Measurements from ENCODE around the gene PRDM16. TPM values are rescaled to one million over a fixed set of nuclear protein-coding genes. Genes with fewer than 3 reads are reported as not detected.

Gene PRDM16
- total RNA-seq, 1 experiment from 2014 or later, result 22.3 TPM

DNA sequence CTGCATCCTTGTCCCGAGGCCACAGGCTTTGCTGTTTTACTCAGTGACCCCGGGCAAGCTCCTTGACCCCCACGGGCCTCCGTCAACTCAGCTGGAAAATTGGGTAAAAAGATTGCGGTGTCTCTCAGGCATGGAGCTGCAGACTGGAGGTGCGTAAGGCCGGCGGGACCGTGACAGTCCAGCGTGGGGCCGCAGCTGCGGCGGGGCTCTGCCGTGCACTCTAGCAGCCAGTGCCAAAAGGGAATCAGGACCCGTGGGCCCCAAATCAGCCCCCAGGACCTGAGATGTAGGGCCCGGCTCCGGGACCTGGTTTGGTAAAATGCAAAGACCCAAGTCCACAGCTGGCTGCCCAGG lies 158.3 kb downstream of the PRDM16 start:
- Histone ChIP-seq H3K27me3 (ENCODE audit: control insufficient read depth, insufficient read depth, low read length) (no peaks in the 10 kb centered on the region), H3K4me1 (ENCODE audit: control insufficient read depth, insufficient read depth, low read length) (peaks cover 4% of the 10 kb centered on the region), H3K4me3 (ENCODE audit: low read depth in 2 of 2, low read length in 2 of 2) (no peak overlapping the region), H3K9me3 (ENCODE audit: control insufficient read depth, insufficient read depth, low read depth, low read length) (no peaks in the 10 kb centered on the region), H3K27ac (ENCODE audit: low read length) (no peak overlapping the region), H3K36me3 (ENCODE audit: control insufficient read depth, insufficient read depth, low read length) (no peaks in the 10 kb centered on the region)
- ATAC-seq (no peak), DNase-seq (ENCODE audit: low read depth, low spot score) (no peak)
- POLR2A ChIA-PET, result no interaction called here
- TF ChIP-seq REST (IDR thresholded peaks at IDR 0.05; ENCODE audit: insufficient read depth in 1 of 2, low read depth in 2 of 2, low read length in 1 of 2) (no peak), SIN3A (IDR thresholded peaks at IDR 0.05; ENCODE audit: borderline replicate concordance, insufficient read depth, low read depth, low read length) (no peak), POLR2AphosphoS5 (IDR thresholded peaks at IDR 0.05; ENCODE audit: low read depth, low read length) (no peak), TCF7L2 (IDR thresholded peaks at IDR 0.05; ENCODE audit: low read depth, low read length) (no peak)
- TF ChIP-seq, protein P1, sequence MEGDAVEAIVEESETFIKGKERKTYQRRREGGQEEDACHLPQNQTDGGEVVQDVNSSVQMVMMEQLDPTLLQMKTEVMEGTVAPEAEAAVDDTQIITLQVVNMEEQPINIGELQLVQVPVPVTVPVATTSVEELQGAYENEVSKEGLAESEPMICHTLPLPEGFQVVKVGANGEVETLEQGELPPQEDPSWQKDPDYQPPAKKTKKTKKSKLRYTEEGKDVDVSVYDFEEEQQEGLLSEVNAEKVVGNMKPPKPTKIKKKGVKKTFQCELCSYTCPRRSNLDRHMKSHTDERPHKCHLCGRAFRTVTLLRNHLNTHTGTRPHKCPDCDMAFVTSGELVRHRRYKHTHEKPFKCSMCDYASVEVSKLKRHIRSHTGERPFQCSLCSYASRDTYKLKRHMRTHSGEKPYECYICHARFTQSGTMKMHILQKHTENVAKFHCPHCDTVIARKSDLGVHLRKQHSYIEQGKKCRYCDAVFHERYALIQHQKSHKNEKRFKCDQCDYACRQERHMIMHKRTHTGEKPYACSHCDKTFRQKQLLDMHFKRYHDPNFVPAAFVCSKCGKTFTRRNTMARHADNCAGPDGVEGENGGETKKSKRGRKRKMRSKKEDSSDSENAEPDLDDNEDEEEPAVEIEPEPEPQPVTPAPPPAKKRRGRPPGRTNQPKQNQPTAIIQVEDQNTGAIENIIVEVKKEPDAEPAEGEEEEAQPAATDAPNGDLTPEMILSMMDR (IDR thresholded peaks at IDR 0.05), result no peak
- CTCF ChIA-PET, result no interaction called here
- no TSS peak for BruUV-seq (replicated peaks)
- in situ Hi-C loops (cut with HindIII; ENCODE audit: low pct_unique_long_range_greater_than_20kb, low sequenced_read_pairs), result no loop called here
- intact Hi-C loops (cut with micrococcal nuclease; ENCODE audit: unreplicated experiment), result no loop called here

DNA sequence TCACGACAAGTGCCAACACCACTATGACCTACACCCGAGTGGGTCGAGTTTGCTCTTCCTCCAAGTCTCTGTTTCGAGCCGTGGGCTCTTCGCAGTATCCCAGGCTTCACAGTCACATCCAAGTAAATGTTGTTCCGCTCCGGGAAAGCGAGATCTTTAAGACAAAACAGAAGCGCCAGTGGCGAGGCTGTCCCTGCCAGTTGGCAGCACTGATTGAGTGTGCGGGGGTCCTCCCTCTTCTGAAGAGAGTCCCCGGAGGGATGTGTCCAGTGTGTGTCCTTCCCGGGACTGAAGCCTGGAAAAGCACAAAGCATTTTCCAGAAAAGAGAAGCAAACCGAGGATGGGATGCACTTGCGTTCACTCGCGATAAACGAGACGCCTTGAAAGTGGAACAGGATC lies 158.9 kb downstream of the PRDM16 start:
- Histone ChIP-seq H3K27me3 (ENCODE audit: control insufficient read depth, insufficient read depth, low read length) (no peaks in the 10 kb centered on the region), H3K27ac (ENCODE audit: low read length) (no peak overlapping the region), H3K9me3 (ENCODE audit: control insufficient read depth, insufficient read depth, low read depth, low read length) (no peaks in the 10 kb centered on the region), H3K4me1 (ENCODE audit: control insufficient read depth, insufficient read depth, low read length) (peaks cover 4% of the 10 kb centered on the region), H3K36me3 (ENCODE audit: control insufficient read depth, insufficient read depth, low read length) (no peaks in the 10 kb centered on the region), H3K4me3 (ENCODE audit: low read depth in 2 of 2, low read length in 2 of 2) (no peak overlapping the region)
- intact Hi-C loops (cut with micrococcal nuclease; ENCODE audit: unreplicated experiment), result no loop called here
- CTCF ChIA-PET, result no interaction called here
- ATAC-seq (no peak), DNase-seq (ENCODE audit: low read depth, low spot score) (no peak)
- in situ Hi-C loops (cut with HindIII; ENCODE audit: low pct_unique_long_range_greater_than_20kb, low sequenced_read_pairs), result no loop called here
- POLR2A ChIA-PET, result no interaction called here
- no TSS peak for BruUV-seq (replicated peaks)
- TF ChIP-seq TCF7L2 (IDR thresholded peaks at IDR 0.05; ENCODE audit: low read depth, low read length) (no peak), SIN3A (IDR thresholded peaks at IDR 0.05; ENCODE audit: borderline replicate concordance, insufficient read depth, low read depth, low read length) (no peak), REST (IDR thresholded peaks at IDR 0.05; ENCODE audit: insufficient read depth in 1 of 2, low read depth in 2 of 2, low read length in 1 of 2) (no peak), POLR2AphosphoS5 (IDR thresholded peaks at IDR 0.05; ENCODE audit: low read depth, low read length) (no peak)
- TF ChIP-seq, protein P1 (IDR thresholded peaks at IDR 0.05), result no peak
